Measurements from ENCODE around the gene CLK2. TPM values are rescaled to one million over a fixed set of nuclear protein-coding genes. Genes with fewer than 3 reads are reported as not detected.
"Not testable (repeated sequence)": the region's sequence is repeated elsewhere in the genome, so short reads cannot be mapped to it uniquely, and the experiment has no call there.

CLK2 gene
- total and polyA plus RNA-seq, 2 donors (not counting 1 experiment from before 2014, with no cell fraction given) = 26.8 to 34.0 TPM

- H4K20me1 ChIP-seq (ENCODE audit: control insufficient read depth, extremely low read depth, insufficient read depth, low read length) = no peaks in the 10 kb centered on the region
- H3K27ac ChIP-seq (ENCODE audit: insufficient read depth, low read length) = no peak overlapping the region
- H3K4me1 ChIP-seq (ENCODE audit: control insufficient read depth, extremely low read depth, insufficient read depth, low read length) = peaks cover 1% of the 10 kb centered on the region
- TF ChIP-seq CTCF (conservative IDR thresholded peaks at IDR 0.05 in 1 of 2, IDR thresholded peaks at IDR 0.05 in 1 of 2; ENCODE audit: low read depth in 1 of 2, low read length in 2 of 2) = no peak
- no peak for TF ChIP-seq EZH2 (IDR thresholded peaks at IDR 0.05; ENCODE audit: low read length, missing control alignments)
- no peaks in the 10 kb centered on the region for H3K27me3 ChIP-seq (ENCODE audit: control insufficient read depth, insufficient read depth, low read length)
- H2AFZ ChIP-seq (ENCODE audit: low read length) = peak overlapping the region; percentile 30
- no peak overlapping the region for H3K4me2 ChIP-seq (ENCODE audit: extremely low read depth, insufficient read depth, low read length)
- H3K79me2 ChIP-seq (ENCODE audit: control insufficient read depth, insufficient read depth, low read length) = no peaks in the 10 kb centered on the region
- peak overlapping the region in 1 of 4 experiments; percentile 43 for H3K4me3 ChIP-seq (replicated peaks in 1 of 4; ENCODE audit: control extremely low read depth in 1 of 4, insufficient read depth in 1 of 4, low read depth in 3 of 4, low read length in 4 of 4)
- no peaks in the 10 kb centered on the region for H3K36me3 ChIP-seq (ENCODE audit: control insufficient read depth, insufficient read depth, low read length)
- no peaks in the 10 kb centered on the region for H3K9me3 ChIP-seq (ENCODE audit: control insufficient read depth, insufficient read depth, low read depth, low read length)
- no peak overlapping the region for H3K9ac ChIP-seq (ENCODE audit: insufficient read depth, low read length)
- peak; percentile 44 to 82 for DNase-seq (ENCODE audit: low read depth in 2 of 2)
Observed at GRCh38 chr1:155218854-155219591, 54.3 kb downstream of the CLK2 start.

GRCh38 chr1:155214702-155215101 is 58.6 kb downstream of the CLK2 start:
- not testable (repeated sequence) for H3K27ac ChIP-seq (ENCODE audit: insufficient read depth, low read length); H3K36me3 ChIP-seq (ENCODE audit: control insufficient read depth, insufficient read depth, low read length); H4K20me1 ChIP-seq (ENCODE audit: control insufficient read depth, extremely low read depth, insufficient read depth, low read length); H3K4me3 ChIP-seq (replicated peaks in 1 of 4; ENCODE audit: control extremely low read depth in 1 of 4, insufficient read depth in 1 of 4, low read depth in 3 of 4, low read length in 4 of 4); H3K4me1 ChIP-seq (ENCODE audit: control insufficient read depth, extremely low read depth, insufficient read depth, low read length); H3K79me2 ChIP-seq (ENCODE audit: control insufficient read depth, insufficient read depth, low read length); H3K9me3 ChIP-seq (ENCODE audit: control insufficient read depth, insufficient read depth, low read depth, low read length); H2AFZ ChIP-seq (ENCODE audit: low read length); H3K4me2 ChIP-seq (ENCODE audit: extremely low read depth, insufficient read depth, low read length); DNase-seq (ENCODE audit: low read depth in 2 of 2); H3K27me3 ChIP-seq (ENCODE audit: control insufficient read depth, insufficient read depth, low read length); H3K9ac ChIP-seq (ENCODE audit: insufficient read depth, low read length)

Other genes starting within 250 kb of the CLK2 start
- gene DCST2, start 239.7 kb downstream of the CLK2 start, total RNA-seq = under 0.01 and 0.17 TPM in 2 replicates
- 0.06 and 0.10 TPM in 2 replicates for gene DCST2, start 239.7 kb downstream of the CLK2 start, polyA plus RNA-seq
- gene DCST1, start 239.7 kb downstream of the CLK2 start, total RNA-seq = not detected in 2 replicates
- gene DCST1, start 239.7 kb downstream of the CLK2 start, polyA plus RNA-seq = not detected in 2 replicates
- 49.1 and 58.5 TPM in 2 replicates for gene ADAM15, start 222.2 kb downstream of the CLK2 start, total RNA-seq
- 19.5 and 28.9 TPM in 2 replicates for gene ADAM15, start 222.2 kb downstream of the CLK2 start, polyA plus RNA-seq
- 2.8 and 3.8 TPM in 2 replicates for gene EFNA4, start 209.8 kb downstream of the CLK2 start, total RNA-seq
- gene EFNA4, start 209.8 kb downstream of the CLK2 start, polyA plus RNA-seq = 2.6 and 4.3 TPM in 2 replicates
- gene EFNA3, start 194.7 kb downstream of the CLK2 start, total RNA-seq = 0.33 and 0.51 TPM in 2 replicates
- 0.16 and 0.30 TPM in 2 replicates for gene EFNA3, start 194.7 kb downstream of the CLK2 start, polyA plus RNA-seq
- 0.26 TPM in 1 of 2 replicates, not detected in the other for gene EFNA1, start 145.6 kb downstream of the CLK2 start, total RNA-seq
- gene EFNA1, start 145.6 kb downstream of the CLK2 start, polyA plus RNA-seq = 0.06 and 0.07 TPM in 2 replicates
- 35.4 and 61.1 TPM in 2 replicates for gene SLC50A1, start 137.7 kb downstream of the CLK2 start, total RNA-seq
- 29.4 and 36.0 TPM in 2 replicates for gene SLC50A1, start 137.7 kb downstream of the CLK2 start, polyA plus RNA-seq
- 27.7 and 40.5 TPM in 2 replicates for gene DPM3, start 133.0 kb downstream of the CLK2 start, total RNA-seq
- 31.9 and 35.4 TPM in 2 replicates for gene DPM3, start 133.0 kb downstream of the CLK2 start, polyA plus RNA-seq
- gene KRTCAP2, start 100.2 kb downstream of the CLK2 start, total RNA-seq = 122 and 125 TPM in 2 replicates
- gene KRTCAP2, start 100.2 kb downstream of the CLK2 start, polyA plus RNA-seq = 123 and 134 TPM in 2 replicates
- 3.1 and 4.0 TPM in 2 replicates for gene TRIM46, start 99.7 kb downstream of the CLK2 start, total RNA-seq
- 1.9 and 2.2 TPM in 2 replicates for gene TRIM46, start 99.7 kb downstream of the CLK2 start, polyA plus RNA-seq
- 36.8 and 38.3 TPM in 2 replicates for gene THBS3, start 65.6 kb downstream of the CLK2 start, total RNA-seq
- gene THBS3, start 65.6 kb downstream of the CLK2 start, polyA plus RNA-seq = 30.0 and 39.6 TPM in 2 replicates
- 36.7 and 46.6 TPM in 2 replicates for gene MTX1, start 64.8 kb downstream of the CLK2 start, total RNA-seq
- 42.2 and 52.4 TPM in 2 replicates for gene MTX1, start 64.8 kb downstream of the CLK2 start, polyA plus RNA-seq
- gene ENTREP3, start 18.0 kb downstream of the CLK2 start, total RNA-seq = 5.4 and 12.9 TPM in 2 replicates
- 8.5 and 14.3 TPM in 2 replicates for gene ENTREP3, start 18.0 kb downstream of the CLK2 start, polyA plus RNA-seq
- 25.2 and 33.2 TPM in 2 replicates for gene SCAMP3, start 11.1 kb downstream of the CLK2 start, total RNA-seq
- gene SCAMP3, start 11.1 kb downstream of the CLK2 start, polyA plus RNA-seq = 106 and 151 TPM in 2 replicates
- gene HCN3, start 4.0 kb upstream of the CLK2 start, total RNA-seq = 0.99 and 1.0 TPM in 2 replicates
- 0.79 and 0.86 TPM in 2 replicates for gene HCN3, start 4.0 kb upstream of the CLK2 start, polyA plus RNA-seq
- not detected in 2 replicates for gene PKLR, start 27.9 kb upstream of the CLK2 start, total RNA-seq
- gene PKLR, start 27.9 kb upstream of the CLK2 start, polyA plus RNA-seq = not detected in 2 replicates
- 279 and 840 TPM in 2 replicates for gene FDPS, start 35.4 kb upstream of the CLK2 start, total RNA-seq
- 399 TPM in 2 replicates for gene FDPS, start 35.4 kb upstream of the CLK2 start, polyA plus RNA-seq
- gene RUSC1, start 47.4 kb upstream of the CLK2 start, total RNA-seq = 9.8 and 12.6 TPM in 2 replicates
- gene RUSC1, start 47.4 kb upstream of the CLK2 start, polyA plus RNA-seq = 16.4 and 22.8 TPM in 2 replicates

Data from fibroblast of lung (primary cell).